ENCODE measurements around the gene SFMBT1. TPM values are rescaled to one million over a fixed set of nuclear protein-coding genes. Genes with fewer than 3 reads are reported as not detected.

Gene SFMBT1
- total RNA-seq, 6 experiments from 2014 or later: 3.0 to 4.8 (median 3.9) TPM

- TF ChIP-seq CTCF (IDR thresholded peaks at IDR 0.05): no peak
- peaks cover 6% of the 10 kb centered on the region; the same call in 1 of the 2 replicates for H3K27me3 Mint-ChIP-seq (ENCODE audit: insufficient read depth)
- H3K27ac Mint-ChIP-seq: no peak overlapping the region
- H3K36me3 Mint-ChIP-seq (ENCODE audit: low read depth): no peaks in the 10 kb centered on the region
- H3K4me3 Mint-ChIP-seq: no peak overlapping the region
- peaks cover 14% of the 10 kb centered on the region for H3K4me1 Mint-ChIP-seq (ENCODE audit: low read depth)
- no peaks in the 10 kb centered on the region for H3K9me3 Mint-ChIP-seq
- no peak for DNase-seq
Observed at GRCh38 chr3:53081318-53081717, 35.4 kb upstream of the SFMBT1 start.

GRCh38 chr3:53080612-53081205 is 34.8 kb upstream of the SFMBT1 start:
- no peak overlapping the region for H3K27ac Mint-ChIP-seq
- H3K4me1 Mint-ChIP-seq (ENCODE audit: low read depth): peaks cover 14% of the 10 kb centered on the region
- no peak for TF ChIP-seq CTCF (IDR thresholded peaks at IDR 0.05)
- no peaks in the 10 kb centered on the region for H3K9me3 Mint-ChIP-seq
- no peak overlapping the region for H3K4me3 Mint-ChIP-seq
- H3K27me3 Mint-ChIP-seq (ENCODE audit: insufficient read depth): peaks cover 6% of the 10 kb centered on the region; the same call in 1 of the 2 replicates
- no peak for DNase-seq
- H3K36me3 Mint-ChIP-seq (ENCODE audit: low read depth): no peaks in the 10 kb centered on the region

- DNase-seq: no peak
- no peak for TF ChIP-seq CTCF (IDR thresholded peaks at IDR 0.05)
- Mint-ChIP-seq H3K36me3 (ENCODE audit: low read depth) (no peaks in the 10 kb centered on the region), H3K27me3 (ENCODE audit: insufficient read depth) (peaks cover 4% of the 10 kb centered on the region; the same call in 1 of the 2 replicates), H3K27ac (no peak overlapping the region), H3K4me1 (ENCODE audit: low read depth) (peaks cover 14% of the 10 kb centered on the region), H3K4me3 (no peak overlapping the region), H3K9me3 (no peaks in the 10 kb centered on the region)
Observed at GRCh38 chr3:53079791-53080555, 34.1 kb upstream of the SFMBT1 start.

- H3K27ac Mint-ChIP-seq: no peak overlapping the region
- DNase-seq: no peak
- H3K4me1 Mint-ChIP-seq (ENCODE audit: low read depth): peaks cover 8% of the 10 kb centered on the region
- H3K4me3 Mint-ChIP-seq: no peak overlapping the region
- H3K9me3 Mint-ChIP-seq: no peaks in the 10 kb centered on the region
- no peak for TF ChIP-seq CTCF (IDR thresholded peaks at IDR 0.05)
- H3K36me3 Mint-ChIP-seq (ENCODE audit: low read depth): no peaks in the 10 kb centered on the region
- H3K27me3 Mint-ChIP-seq (ENCODE audit: insufficient read depth): peaks cover 4% of the 10 kb centered on the region; the same call in 1 of the 2 replicates
Observed at GRCh38 chr3:53079147-53079546, 33.3 kb upstream of the SFMBT1 start.

- Mint-ChIP-seq H3K4me3 (no peak overlapping the region), H3K9me3 (no peaks in the 10 kb centered on the region), H3K27ac (no peak overlapping the region), H3K27me3 (ENCODE audit: insufficient read depth) (peaks cover 4% of the 10 kb centered on the region; the same call in 1 of the 2 replicates), H3K4me1 (ENCODE audit: low read depth) (peaks cover 4% of the 10 kb centered on the region), H3K36me3 (ENCODE audit: low read depth) (no peaks in the 10 kb centered on the region)
- TF ChIP-seq CTCF (IDR thresholded peaks at IDR 0.05): no peak
- DNase-seq: no peak
Observed at GRCh38 chr3:53078656-53079055, 32.8 kb upstream of the SFMBT1 start.

All from HFFc6 (cell line).